ENCODE measurements around the gene PIP4K2A.

DNA sequence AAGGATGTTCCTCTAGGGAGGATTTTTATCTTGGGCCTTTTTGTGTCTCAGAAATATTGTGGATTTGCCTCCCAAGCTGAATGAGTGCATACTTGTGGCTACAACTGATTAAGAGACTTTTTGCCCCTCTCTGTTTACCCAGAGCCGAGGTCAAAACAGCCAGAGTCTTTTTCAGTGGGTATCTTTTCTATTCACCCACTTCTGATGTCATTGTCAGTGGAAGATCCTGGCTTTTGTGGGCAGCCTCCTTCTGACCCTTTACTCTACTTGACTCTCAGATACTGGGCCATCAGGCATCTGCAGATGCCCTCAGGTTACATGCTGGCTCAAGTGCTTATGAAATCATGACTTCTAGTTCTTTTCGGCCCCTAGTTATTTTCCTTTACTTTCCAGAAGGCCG lies 19.6 kb upstream of the PIP4K2A start:
- TF ChIP-seq EZH2 (IDR thresholded peaks at IDR 0.05) (no peak), POLR2AphosphoS5 (IDR thresholded peaks at IDR 0.05; ENCODE audit: borderline replicate concordance, low read depth, low read length) (no peak)

Measured in SK-N-MC (cell line).